Keratinocyte (primary cell): ENCODE data around the gene RABGGTA.
A peak's percentile ranks its signal among the peaks of the same experiment; 100 is the strongest.

Experiments used
- EZH2 ChIP-seq: IDR thresholded peaks from one replicate; pipeline ENCODE4 v1.6.1; 2012; ENCODE audit warnings: inconsistent platforms, mild to moderate bottlenecking, low read length, moderate library complexity
- TF ChIP-seq, protein P1 (sequence below), 3 experiments: IDR thresholded peaks in 1 of 3; conservative IDR thresholded peaks in 1 of 3; optimal IDR thresholded peaks in 1 of 3; 2 replicates in 2 of 3; 3 replicates in 1 of 3; pipeline versions ENCODE3 to v1.5.1; 2011; ENCODE audit warnings: low read length in 3 of 3, mild to moderate bottlenecking in 3 of 3, moderate library complexity in 2 of 3, control low read depth in 1 of 3, inconsistent platforms in 1 of 3; ENCODE audit not compliant: insufficient read depth in 2 of 3; ENCODE audit errors: extremely low read depth in 1 of 3

DNA sequence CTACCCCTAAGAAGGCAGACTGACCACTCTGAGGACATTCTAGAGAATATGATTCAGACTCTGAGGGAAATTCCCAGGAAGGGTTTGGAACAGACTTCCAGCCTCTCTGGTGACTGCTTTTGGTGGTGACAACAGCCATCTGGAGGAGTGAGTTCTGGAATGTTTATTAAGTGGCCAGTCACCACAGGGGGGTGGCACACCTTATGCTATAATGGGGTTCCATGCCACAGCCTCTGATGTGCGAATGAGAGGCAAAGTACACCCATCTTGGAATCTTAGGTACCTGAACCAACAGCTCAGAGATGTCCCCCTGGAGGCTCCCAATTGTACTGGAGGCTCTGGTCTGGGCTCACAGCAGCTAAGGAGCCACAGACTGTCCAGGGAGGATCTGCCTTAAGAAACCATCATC lies 19.5 kb downstream of the RABGGTA start:
- TF ChIP-seq, protein P1, sequence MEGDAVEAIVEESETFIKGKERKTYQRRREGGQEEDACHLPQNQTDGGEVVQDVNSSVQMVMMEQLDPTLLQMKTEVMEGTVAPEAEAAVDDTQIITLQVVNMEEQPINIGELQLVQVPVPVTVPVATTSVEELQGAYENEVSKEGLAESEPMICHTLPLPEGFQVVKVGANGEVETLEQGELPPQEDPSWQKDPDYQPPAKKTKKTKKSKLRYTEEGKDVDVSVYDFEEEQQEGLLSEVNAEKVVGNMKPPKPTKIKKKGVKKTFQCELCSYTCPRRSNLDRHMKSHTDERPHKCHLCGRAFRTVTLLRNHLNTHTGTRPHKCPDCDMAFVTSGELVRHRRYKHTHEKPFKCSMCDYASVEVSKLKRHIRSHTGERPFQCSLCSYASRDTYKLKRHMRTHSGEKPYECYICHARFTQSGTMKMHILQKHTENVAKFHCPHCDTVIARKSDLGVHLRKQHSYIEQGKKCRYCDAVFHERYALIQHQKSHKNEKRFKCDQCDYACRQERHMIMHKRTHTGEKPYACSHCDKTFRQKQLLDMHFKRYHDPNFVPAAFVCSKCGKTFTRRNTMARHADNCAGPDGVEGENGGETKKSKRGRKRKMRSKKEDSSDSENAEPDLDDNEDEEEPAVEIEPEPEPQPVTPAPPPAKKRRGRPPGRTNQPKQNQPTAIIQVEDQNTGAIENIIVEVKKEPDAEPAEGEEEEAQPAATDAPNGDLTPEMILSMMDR (optimal IDR thresholded peaks at IDR 0.05 in 1 of 3, IDR thresholded peaks at IDR 0.05 in 1 of 3, conservative IDR thresholded peaks at IDR 0.05 in 1 of 3; ENCODE audit: extremely low read depth in 1 of 3, insufficient read depth in 2 of 3, low read length in 3 of 3), result peak in 1 of 3 experiments; percentile 2
- TF ChIP-seq EZH2, result no peak
